ENCODE data around the gene UBXN2A. TPM values are rescaled to one million over a fixed set of nuclear protein-coding genes. Genes with fewer than 3 reads are reported as not detected.
A peak's percentile ranks its signal among the peaks of the same experiment; 100 is the strongest.
"Not testable (repeated sequence)": the region's sequence is repeated elsewhere in the genome, so short reads cannot be mapped to it uniquely, and the experiment has no call there.

The UBXN2A gene
- total RNA-seq, 1 experiment from 2014 or later, result 16.6 TPM

DNA sequence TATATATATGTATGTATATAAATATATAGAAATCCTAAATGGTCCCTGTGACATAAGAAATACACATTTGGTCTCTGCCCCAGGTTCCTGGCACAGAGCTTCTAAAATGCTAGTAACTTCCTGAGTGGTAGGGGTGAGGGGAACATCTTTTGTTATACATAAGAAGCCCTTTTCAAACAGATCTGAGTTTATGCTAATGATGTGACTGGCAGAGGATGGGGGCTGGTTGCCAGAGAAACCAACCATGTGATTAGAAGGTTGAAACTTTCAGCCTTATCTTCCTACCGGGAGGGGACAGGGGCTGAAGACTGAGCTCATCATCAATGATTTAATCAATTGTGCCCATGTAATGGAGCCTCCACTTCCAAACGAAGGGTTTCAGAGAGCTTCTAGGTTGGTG, 86.0 kb downstream of the UBXN2A start:
- DNase-seq, result peak; percentile 72
- Histone ChIP-seq H3K27me3 (ENCODE audit: control insufficient read depth, insufficient read depth, low read length) (no peaks in the 10 kb centered on the region), H3K4me3 (ENCODE audit: insufficient read depth, low read depth, low read length) (no peak overlapping the region), H3K36me3 (replicated peaks; ENCODE audit: control insufficient read depth, insufficient read depth, low read length) (peaks cover 20% of the 10 kb centered on the region)

DNA sequence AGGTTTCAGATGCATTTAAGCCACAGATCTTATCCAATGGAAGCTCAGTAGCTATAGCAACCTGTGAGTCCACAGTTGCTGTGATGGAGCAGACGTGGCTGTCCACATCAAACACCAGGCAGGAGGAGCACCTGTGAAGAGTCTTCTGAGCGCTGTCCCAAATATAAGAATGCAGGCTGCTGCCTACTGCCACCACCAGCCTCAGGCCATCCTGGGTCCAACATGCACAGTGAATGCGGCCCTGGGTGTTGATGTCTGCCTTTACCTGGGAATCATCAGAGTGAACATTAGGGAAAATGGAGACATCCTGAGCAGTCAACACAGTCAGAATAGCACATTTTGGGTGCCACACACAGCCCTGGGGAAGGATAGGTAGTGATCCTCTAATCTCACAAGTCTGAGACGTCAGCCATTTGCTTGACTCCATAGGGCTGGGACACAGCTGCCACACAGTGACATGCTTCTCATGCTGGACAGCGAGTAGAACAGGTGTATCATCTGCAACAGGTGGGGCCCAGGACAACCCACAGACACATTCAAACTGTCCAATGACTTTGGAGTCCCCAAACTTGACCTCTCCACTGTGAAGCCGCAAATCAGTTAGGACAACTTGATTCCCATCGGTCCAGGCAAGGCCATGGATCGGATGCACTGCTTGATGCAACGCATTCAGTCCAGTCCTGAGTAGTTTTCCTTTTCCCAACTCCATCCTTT, 98.7 kb downstream of the UBXN2A start:
- DNase-seq, result no peak
- Histone ChIP-seq H3K27me3 (ENCODE audit: control insufficient read depth, insufficient read depth, low read length) (no peaks in the 10 kb centered on the region), H3K36me3 (replicated peaks; ENCODE audit: control insufficient read depth, insufficient read depth, low read length) (peaks cover 10% of the 10 kb centered on the region), H3K4me3 (ENCODE audit: insufficient read depth, low read depth, low read length) (no peak overlapping the region)

- Histone ChIP-seq H3K36me3 (replicated peaks; ENCODE audit: control insufficient read depth, insufficient read depth, low read length) (peaks cover 10% of the 10 kb centered on the region), H3K4me3 (ENCODE audit: insufficient read depth, low read depth, low read length) (no peak overlapping the region), H3K27me3 (ENCODE audit: control insufficient read depth, insufficient read depth, low read length) (no peaks in the 10 kb centered on the region)
- DNase-seq, result no peak
Observed at GRCh38 chr2:24040511-24040910, 100.2 kb downstream of the UBXN2A start.

DNA sequence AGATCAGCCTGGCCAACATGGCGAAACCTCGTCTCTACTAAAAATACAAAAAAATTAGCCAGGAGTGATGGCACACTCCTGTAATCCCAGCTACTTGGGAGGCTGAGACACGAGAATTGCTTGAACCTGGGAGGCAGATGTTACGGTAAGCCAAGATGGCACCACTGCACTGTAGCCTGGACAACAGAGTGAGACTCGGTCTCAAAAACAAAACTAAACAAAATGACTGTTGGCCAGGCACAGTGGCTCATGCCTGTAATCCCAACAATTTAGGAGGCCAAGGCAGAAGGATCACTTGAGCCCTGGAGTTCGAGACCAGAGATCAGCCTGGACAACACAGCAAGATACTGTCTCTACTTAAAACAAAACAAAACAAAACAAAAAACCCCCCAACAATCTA, 102.9 kb downstream of the UBXN2A start:
- H3K36me3 ChIP-seq (replicated peaks; ENCODE audit: control insufficient read depth, insufficient read depth, low read length); H3K4me3 ChIP-seq (ENCODE audit: insufficient read depth, low read depth, low read length); H3K27me3 ChIP-seq (ENCODE audit: control insufficient read depth, insufficient read depth, low read length); DNase-seq: not testable (repeated sequence)

- Histone ChIP-seq H3K36me3 (replicated peaks; ENCODE audit: control insufficient read depth, insufficient read depth, low read length) (no peaks in the 10 kb centered on the region), H3K4me3 (ENCODE audit: insufficient read depth, low read depth, low read length) (no peak overlapping the region), H3K27me3 (ENCODE audit: control insufficient read depth, insufficient read depth, low read length) (peaks cover 10% of the 10 kb centered on the region; the same call in 1 of the 2 replicates)
- no peak for DNase-seq
Observed at GRCh38 chr2:24045511-24046508, 105.5 kb downstream of the UBXN2A start.

DNA sequence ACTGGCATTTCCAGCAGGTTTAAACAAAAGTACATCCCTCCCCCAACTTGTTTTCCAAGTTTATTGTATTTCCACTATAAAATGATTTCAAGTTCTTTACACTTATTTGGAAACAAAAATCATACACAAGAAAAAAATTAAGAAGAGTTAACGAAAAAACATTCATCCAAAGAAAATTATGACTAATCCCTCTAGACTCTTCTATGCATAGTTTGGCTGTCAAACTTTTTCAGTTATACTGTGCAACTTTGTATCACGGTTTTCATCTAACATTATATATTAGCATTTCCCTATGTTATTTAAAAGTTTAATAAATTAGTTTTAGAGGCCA, 106.3 kb downstream of the UBXN2A start:
- no peaks in the 10 kb centered on the region for H3K36me3 ChIP-seq (replicated peaks; ENCODE audit: control insufficient read depth, insufficient read depth, low read length)
- DNase-seq, result no peak
- H3K4me3 ChIP-seq (ENCODE audit: insufficient read depth, low read depth, low read length), result peak overlapping the region; percentile 64
- H3K27me3 ChIP-seq (ENCODE audit: control insufficient read depth, insufficient read depth, low read length), result peaks cover 10% of the 10 kb centered on the region; the same call in 1 of the 2 replicates

DNA sequence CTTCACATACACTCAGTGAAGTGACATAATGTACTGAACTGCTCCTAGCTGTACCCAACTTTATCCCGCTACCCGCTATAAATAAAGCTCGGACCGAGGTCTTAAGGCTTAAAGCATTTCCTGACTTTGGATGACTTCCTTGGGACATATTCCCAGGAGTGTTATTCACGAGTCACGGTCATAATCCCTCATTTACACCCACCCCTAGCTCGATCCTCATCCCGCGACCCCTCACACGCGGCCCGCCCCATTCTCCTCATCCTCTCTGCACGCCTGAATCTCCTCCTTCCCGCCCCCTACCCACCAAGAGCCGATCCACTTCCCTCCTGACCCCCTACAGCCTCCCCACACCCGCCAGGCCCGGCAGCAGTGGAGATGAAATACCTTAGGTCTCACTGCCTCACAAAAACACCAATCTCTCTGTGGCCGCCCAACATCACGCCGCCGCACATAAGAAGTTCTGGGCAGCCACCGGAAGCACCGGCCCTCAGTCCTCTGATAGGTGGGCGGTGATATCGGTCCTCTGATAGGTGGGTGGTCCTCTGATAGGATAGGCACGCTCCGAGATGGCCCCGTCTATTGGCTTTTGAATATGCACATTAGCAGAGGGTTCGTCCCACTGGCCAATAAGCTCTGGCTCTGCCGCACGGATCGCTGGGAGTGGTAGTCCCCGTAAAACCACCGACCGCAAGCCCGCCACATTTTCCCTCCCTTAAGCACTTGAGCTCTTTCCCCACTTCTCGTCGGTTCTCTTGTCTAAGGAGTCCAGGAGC, 106.9 kb downstream of the UBXN2A start, which contains the start of gene WDCP:
Gene WDCP (minus strand): TSS at position 462 of the 773 bp plus-strand sequence. CDS start 7,897 bp downstream, outside the sequence.
- Histone ChIP-seq H3K4me3 (ENCODE audit: insufficient read depth, low read depth, low read length) (peak within 1 kb of the TSS; percentile 64), H3K36me3 (replicated peaks; ENCODE audit: control insufficient read depth, insufficient read depth, low read length) (no peaks in the 10 kb centered on the region), H3K27me3 (ENCODE audit: control insufficient read depth, insufficient read depth, low read length) (peaks cover 10% of the 10 kb centered on the region; the same call in 1 of the 2 replicates)
- DNase-seq, result peak; percentile 92

- Histone ChIP-seq H3K27me3 (ENCODE audit: control insufficient read depth, insufficient read depth, low read length) (peaks cover 10% of the 10 kb centered on the region; the same call in 1 of the 2 replicates), H3K36me3 (replicated peaks; ENCODE audit: control insufficient read depth, insufficient read depth, low read length) (no peaks in the 10 kb centered on the region), H3K4me3 (ENCODE audit: insufficient read depth, low read depth, low read length) (0 out of 2 replicates have a peak overlapping the region, but pooled peaks have one; percentile 5)
- no peak for DNase-seq
Observed at GRCh38 chr2:24047703-24048033, 107.4 kb downstream of the UBXN2A start.

DNA sequence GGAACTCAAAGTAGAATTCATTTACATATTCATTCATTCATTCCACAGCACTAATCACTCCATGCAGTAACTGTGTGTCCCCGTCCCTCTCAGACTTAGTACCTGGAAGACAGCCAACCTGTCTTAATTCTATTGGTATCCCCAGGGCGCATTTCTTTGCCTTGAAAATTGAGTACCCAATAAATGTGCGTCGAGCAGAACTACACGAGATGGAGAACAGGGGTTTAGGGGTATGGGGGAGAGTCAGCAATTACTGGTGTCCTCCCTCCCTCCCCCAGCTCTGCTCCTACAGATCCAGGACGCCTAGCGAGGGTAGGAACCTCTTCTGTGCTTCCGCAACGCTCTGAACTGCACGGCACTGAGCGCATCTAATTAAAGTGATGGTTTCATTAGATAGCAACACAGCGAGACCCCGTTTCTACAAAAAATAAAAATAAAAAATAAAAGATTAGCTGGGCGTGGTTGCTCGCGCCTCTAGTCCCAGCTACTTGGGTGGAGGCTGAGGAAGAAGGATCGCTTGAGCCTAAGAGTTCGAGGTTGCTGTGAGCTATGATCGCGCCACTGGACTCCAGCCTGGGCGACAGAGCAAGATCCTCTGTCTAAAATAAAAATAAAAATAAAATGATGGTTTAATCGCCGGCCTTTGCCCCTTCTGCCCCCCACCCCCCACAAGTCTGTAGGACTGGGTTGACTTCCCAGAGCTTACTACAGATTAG, 108.7 kb downstream of the UBXN2A start:
- H3K27me3 ChIP-seq (ENCODE audit: control insufficient read depth, insufficient read depth, low read length), result peaks cover 10% of the 10 kb centered on the region; the same call in 1 of the 2 replicates
- H3K36me3 ChIP-seq (replicated peaks; ENCODE audit: control insufficient read depth, insufficient read depth, low read length), result no peaks in the 10 kb centered on the region; the same call in 1 of the 2 replicates
- no peak for DNase-seq
- H3K4me3 ChIP-seq (ENCODE audit: insufficient read depth, low read depth, low read length), result peak overlapping the region; percentile 86

- H3K4me3 ChIP-seq (ENCODE audit: insufficient read depth, low read depth, low read length), result peak within 1 kb of the TSS; percentile 86
- H3K27me3 ChIP-seq (ENCODE audit: control insufficient read depth, insufficient read depth, low read length), result peaks cover 10% of the 10 kb centered on the region; the same call in 1 of the 2 replicates
- peak; percentile 97 for DNase-seq
- peaks cover 3% of the 10 kb centered on the region; the same call in 1 of the 2 replicates for H3K36me3 ChIP-seq (replicated peaks; ENCODE audit: control insufficient read depth, insufficient read depth, low read length)
Observed at GRCh38 chr2:24049485-24050021, 109.3 kb downstream of the UBXN2A start, which contains the start of gene FKBP1B. FKBP1B (plus strand) TSS chr2:24049741; CDS start chr2:24049850, 109 bp downstream.

DNA sequence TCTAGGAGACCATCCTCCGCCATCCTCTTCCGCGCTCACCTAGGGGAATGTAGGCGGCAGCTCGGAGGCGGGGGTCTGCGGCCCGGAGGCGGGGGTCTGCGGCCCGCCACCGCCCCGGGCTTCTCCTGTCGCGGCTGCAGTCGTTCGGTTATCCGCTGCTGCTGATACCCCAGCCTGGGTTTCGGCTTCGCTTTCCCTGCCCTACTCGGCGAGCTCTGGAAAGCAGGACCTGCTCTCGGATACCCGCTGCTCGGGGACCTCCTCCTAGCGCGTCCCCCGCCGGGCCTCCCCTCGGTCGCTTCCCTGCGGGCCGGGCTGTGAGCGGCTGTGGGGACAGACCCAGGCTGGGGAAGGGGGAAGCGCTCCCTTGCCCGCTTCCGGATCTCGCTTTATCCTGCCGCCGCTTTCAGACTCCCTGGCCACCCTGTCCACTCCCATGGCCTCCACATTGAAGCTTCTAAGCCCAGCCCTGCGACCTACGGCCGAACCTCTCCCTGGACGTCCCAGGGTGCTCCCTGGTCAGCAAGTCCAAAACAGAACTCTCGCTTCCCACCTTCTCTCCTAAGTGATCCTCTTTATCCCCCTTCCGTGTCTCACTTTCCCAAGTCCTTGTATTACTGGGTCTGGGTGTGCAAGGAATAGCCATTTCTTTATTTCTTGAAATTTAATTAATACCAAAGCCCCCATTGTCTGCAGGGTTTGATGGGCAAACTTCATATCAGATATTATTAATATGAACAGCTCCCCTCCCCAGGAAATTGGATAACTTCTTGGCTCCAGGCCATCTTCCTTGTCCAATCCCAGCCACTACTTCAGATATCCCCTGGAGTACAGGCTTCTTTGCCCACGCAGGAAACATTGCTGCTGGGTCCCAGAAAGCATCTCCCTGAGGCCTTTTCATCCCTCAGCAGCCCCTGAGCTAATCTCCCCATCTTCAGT, 110.0 kb downstream of the UBXN2A start:
- peaks cover 3% of the 10 kb centered on the region; the same call in 1 of the 2 replicates for H3K36me3 ChIP-seq (replicated peaks; ENCODE audit: control insufficient read depth, insufficient read depth, low read length)
- peak overlapping the region; percentile 86 for H3K4me3 ChIP-seq (ENCODE audit: insufficient read depth, low read depth, low read length)
- peak; percentile 74 for DNase-seq
- peaks cover 10% of the 10 kb centered on the region; the same call in 1 of the 2 replicates for H3K27me3 ChIP-seq (ENCODE audit: control insufficient read depth, insufficient read depth, low read length)

GRCh38 chr2:24051833-24052232, 111.6 kb downstream of the UBXN2A start:
- Histone ChIP-seq H3K36me3 (replicated peaks; ENCODE audit: control insufficient read depth, insufficient read depth, low read length) (peaks cover 3% of the 10 kb centered on the region; the same call in 1 of the 2 replicates), H3K4me3 (ENCODE audit: insufficient read depth, low read depth, low read length) (no peak overlapping the region), H3K27me3 (ENCODE audit: control insufficient read depth, insufficient read depth, low read length) (peaks cover 10% of the 10 kb centered on the region; the same call in 1 of the 2 replicates)
- no peak for DNase-seq
